ENCODE results near the gene GAR1. TPM values are rescaled to one million over a fixed set of nuclear protein-coding genes. Genes with fewer than 3 reads are reported as not detected.
A peak's percentile ranks its signal among the peaks of the same experiment; 100 is the strongest.
"Not testable (repeated sequence)": the region's sequence is repeated elsewhere in the genome, so short reads cannot be mapped to it uniquely, and the experiment has no call there.

The GAR1 gene
- total RNA-seq, 1 experiment from 2014 or later = 23.8 TPM

GRCh38 chr4:109818268-109818667, 2.7 kb downstream of the GAR1 start:
- Histone ChIP-seq H3K4me1 (peaks cover 7% of the 10 kb centered on the region), H3K9me3 (replicated peaks) (no peaks in the 10 kb centered on the region), H3K27me3 (no peaks in the 10 kb centered on the region), H3K4me3 (no peak overlapping the region), H3K36me3 (peaks cover 41% of the 10 kb centered on the region), H3K27ac (no peak overlapping the region)
- DNase-seq = no peak

GRCh38 chr4:109820563-109820962, 5.0 kb downstream of the GAR1 start:
- peaks cover 59% of the 10 kb centered on the region for H3K36me3 ChIP-seq
- no peaks in the 10 kb centered on the region for H3K9me3 ChIP-seq (replicated peaks)
- H3K4me1 ChIP-seq = peaks cover 7% of the 10 kb centered on the region
- DNase-seq = no peak
- no peaks in the 10 kb centered on the region for H3K27me3 ChIP-seq
- H3K27ac ChIP-seq = no peak overlapping the region
- no peak overlapping the region for H3K4me3 ChIP-seq

- peaks cover 60% of the 10 kb centered on the region for H3K36me3 ChIP-seq
These were observed 5.6 kb downstream of the GAR1 start for GRCh38 chr4:109821185-109821584.

GRCh38 chr4:109826719-109827118, 11.2 kb downstream of the GAR1 start:
- Histone ChIP-seq H3K9me3 (replicated peaks) (no peaks in the 10 kb centered on the region), H3K4me1 (no peaks in the 10 kb centered on the region), H3K36me3 (peaks cover 38% of the 10 kb centered on the region), H3K27me3 (no peaks in the 10 kb centered on the region), H3K27ac (no peak overlapping the region), H3K4me3 (no peak overlapping the region)
- peak in 1 of 2 experiments; percentile 30 for DNase-seq

More at GRCh38 chr4:109821185-109821584, 5.6 kb downstream of the GAR1 start:
- Histone ChIP-seq H3K4me3 (no peak overlapping the region), H3K4me1 (peaks cover 7% of the 10 kb centered on the region), H3K27ac (no peak overlapping the region), H3K9me3 (replicated peaks) (no peaks in the 10 kb centered on the region), H3K27me3 (no peaks in the 10 kb centered on the region)
- DNase-seq = no peak

- no peak for DNase-seq
- no peaks in the 10 kb centered on the region for H3K9me3 ChIP-seq (replicated peaks)
- no peak within 1 kb of the TSS for H3K4me3 ChIP-seq
- no peak within 1 kb of the TSS for H3K27ac ChIP-seq
- peaks cover 33% of the 10 kb centered on the region for H3K36me3 ChIP-seq
- no peaks in the 10 kb centered on the region for H3K27me3 ChIP-seq
- H3K4me1 ChIP-seq = no peaks in the 10 kb centered on the region
These were observed 12.1 kb downstream of the GAR1 start, which contains the start of gene RRH for GRCh38 chr4:109827672-109828071. RRH (plus strand) TSS chr4:109827972; CDS start chr4:109828028, 56 bp downstream.

- Histone ChIP-seq H3K4me1 (no peaks in the 10 kb centered on the region), H3K27me3 (no peaks in the 10 kb centered on the region), H3K4me3 (no peak overlapping the region), H3K9me3 (replicated peaks) (no peaks in the 10 kb centered on the region), H3K27ac (no peak overlapping the region), H3K36me3 (no peaks in the 10 kb centered on the region; the same call in 1 of the 2 replicates)
- DNase-seq = no peak
These were observed 18.2 kb downstream of the GAR1 start for GRCh38 chr4:109833756-109834155.

- Histone ChIP-seq H3K36me3 (no peaks in the 10 kb centered on the region), H3K4me1 (no peaks in the 10 kb centered on the region), H3K4me3 (no peak overlapping the region), H3K27me3 (no peaks in the 10 kb centered on the region), H3K27ac (no peak overlapping the region), H3K9me3 (replicated peaks) (no peaks in the 10 kb centered on the region)
- no peak for DNase-seq
These were observed 21.4 kb downstream of the GAR1 start for GRCh38 chr4:109836985-109837384.

GRCh38 chr4:109846395-109847098, 31.0 kb downstream of the GAR1 start:
- H3K9me3 ChIP-seq (replicated peaks) = no peaks in the 10 kb centered on the region
- H3K36me3 ChIP-seq = no peaks in the 10 kb centered on the region
- no peaks in the 10 kb centered on the region for H3K27me3 ChIP-seq
- no peak overlapping the region for H3K27ac ChIP-seq
- H3K4me1 ChIP-seq = no peaks in the 10 kb centered on the region
- no peak overlapping the region for H3K4me3 ChIP-seq
- DNase-seq = no peak

- no peak within 1 kb of the TSS for H3K4me3 ChIP-seq
- H3K36me3 ChIP-seq = no peaks in the 10 kb centered on the region
- H3K9me3 ChIP-seq (replicated peaks) = no peaks in the 10 kb centered on the region
- H3K4me1 ChIP-seq = no peaks in the 10 kb centered on the region
- H3K27ac ChIP-seq = no peak within 1 kb of the TSS
- H3K27me3 ChIP-seq = no peaks in the 10 kb centered on the region
- DNase-seq = no peak
These were observed 32.4 kb downstream of the GAR1 start, which contains the start of gene LRIT3 for GRCh38 chr4:109847896-109848442. LRIT3 (plus strand) TSS chr4:109848107; CDS start chr4:109848202, 95 bp downstream.

GRCh38 chr4:109848501-109848900, 32.9 kb downstream of the GAR1 start:
- DNase-seq = no peak
- Histone ChIP-seq H3K4me3 (no peak overlapping the region), H3K36me3 (no peaks in the 10 kb centered on the region), H3K27me3 (no peaks in the 10 kb centered on the region), H3K4me1 (no peaks in the 10 kb centered on the region), H3K9me3 (replicated peaks) (no peaks in the 10 kb centered on the region), H3K27ac (no peak overlapping the region)

GRCh38 chr4:109850601-109851000, 35.0 kb downstream of the GAR1 start:
- Histone ChIP-seq H3K9me3 (replicated peaks) (no peaks in the 10 kb centered on the region), H3K27me3 (no peaks in the 10 kb centered on the region), H3K27ac (no peak overlapping the region), H3K4me1 (no peaks in the 10 kb centered on the region), H3K4me3 (no peak overlapping the region), H3K36me3 (no peaks in the 10 kb centered on the region)
- no peak for DNase-seq

GRCh38 chr4:109859426-109860300, 44.1 kb downstream of the GAR1 start:
- not testable (repeated sequence) for H3K4me3 ChIP-seq, DNase-seq

GRCh38 chr4:109861271-109861670, 45.7 kb downstream of the GAR1 start:
- 0 out of 2 replicates have a peak, but pooled peaks cover 2% of the 10 kb centered on the region for H3K9me3 ChIP-seq (replicated peaks)
- no peaks in the 10 kb centered on the region for H3K36me3 ChIP-seq
- no peak for DNase-seq

More at GRCh38 chr4:109859426-109860300, 44.1 kb downstream of the GAR1 start:
- H3K4me1 ChIP-seq; H3K9me3 ChIP-seq (replicated peaks); H3K36me3 ChIP-seq; H3K27ac ChIP-seq; H3K27me3 ChIP-seq: not testable (repeated sequence)

GRCh38 chr4:109861916-109862511, 46.5 kb downstream of the GAR1 start:
- Histone ChIP-seq H3K27me3 (no peaks in the 10 kb centered on the region), H3K9me3 (replicated peaks) (0 out of 2 replicates have a peak, but pooled peaks cover 2% of the 10 kb centered on the region), H3K4me1 (no peaks in the 10 kb centered on the region), H3K4me3 (no peak overlapping the region), H3K27ac (no peak overlapping the region), H3K36me3 (no peaks in the 10 kb centered on the region)
- no peak for DNase-seq

More at GRCh38 chr4:109861271-109861670, 45.7 kb downstream of the GAR1 start:
- Histone ChIP-seq H3K27ac (no peak overlapping the region), H3K4me1 (no peaks in the 10 kb centered on the region), H3K4me3 (no peak overlapping the region), H3K27me3 (no peaks in the 10 kb centered on the region)
